ENCODE measurements around the gene NAT14. TPM values are rescaled to one million over a fixed set of nuclear protein-coding genes. Genes with fewer than 3 reads are reported as not detected.
A peak's percentile ranks its signal among the peaks of the same experiment; 100 is the strongest.

NAT14 gene
- polyA plus RNA-seq, 1 experiment = 19.4 TPM

DNA sequence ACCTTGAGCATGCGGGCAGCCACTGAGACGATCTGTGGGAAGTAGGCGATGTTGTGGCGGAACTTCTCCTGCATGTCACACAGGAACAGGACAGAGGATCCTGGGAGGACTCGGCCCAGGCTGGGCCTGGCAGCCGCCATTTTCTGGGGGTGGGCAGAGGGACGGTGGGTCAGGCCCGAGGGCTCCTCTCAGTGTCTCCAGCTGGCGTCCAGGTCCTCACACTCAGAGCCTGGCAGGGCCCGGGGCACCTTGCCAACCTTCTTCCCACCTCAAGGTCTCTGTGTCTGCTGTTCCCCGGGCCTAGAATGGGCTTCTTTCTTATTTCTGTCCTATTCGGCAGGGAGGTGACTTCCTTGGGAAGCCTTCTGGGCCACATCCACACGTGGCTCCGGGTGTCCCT, 28.6 kb upstream of the NAT14 start:
- Histone ChIP-seq H3K4me3 (ENCODE audit: low read depth, low read length) (no peak overlapping the region), H3K27ac (ENCODE audit: low read depth, low read length) (no peak overlapping the region), H3K9me3 (ENCODE audit: control insufficient read depth, insufficient read depth, low read length) (no peaks in the 10 kb centered on the region; the same call in 1 of the 2 replicates), H3K27me3 (ENCODE audit: control insufficient read depth, insufficient read depth, low read length) (peaks cover 10% of the 10 kb centered on the region)
- TF ChIP-seq, protein P1, sequence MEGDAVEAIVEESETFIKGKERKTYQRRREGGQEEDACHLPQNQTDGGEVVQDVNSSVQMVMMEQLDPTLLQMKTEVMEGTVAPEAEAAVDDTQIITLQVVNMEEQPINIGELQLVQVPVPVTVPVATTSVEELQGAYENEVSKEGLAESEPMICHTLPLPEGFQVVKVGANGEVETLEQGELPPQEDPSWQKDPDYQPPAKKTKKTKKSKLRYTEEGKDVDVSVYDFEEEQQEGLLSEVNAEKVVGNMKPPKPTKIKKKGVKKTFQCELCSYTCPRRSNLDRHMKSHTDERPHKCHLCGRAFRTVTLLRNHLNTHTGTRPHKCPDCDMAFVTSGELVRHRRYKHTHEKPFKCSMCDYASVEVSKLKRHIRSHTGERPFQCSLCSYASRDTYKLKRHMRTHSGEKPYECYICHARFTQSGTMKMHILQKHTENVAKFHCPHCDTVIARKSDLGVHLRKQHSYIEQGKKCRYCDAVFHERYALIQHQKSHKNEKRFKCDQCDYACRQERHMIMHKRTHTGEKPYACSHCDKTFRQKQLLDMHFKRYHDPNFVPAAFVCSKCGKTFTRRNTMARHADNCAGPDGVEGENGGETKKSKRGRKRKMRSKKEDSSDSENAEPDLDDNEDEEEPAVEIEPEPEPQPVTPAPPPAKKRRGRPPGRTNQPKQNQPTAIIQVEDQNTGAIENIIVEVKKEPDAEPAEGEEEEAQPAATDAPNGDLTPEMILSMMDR (IDR thresholded peaks at IDR 0.05; ENCODE audit: low read depth, low read length) = no peak
- ChIA-PET POLR2A (no interaction called here), CTCF (no interaction called here)
- no peak for DNase-seq (ENCODE audit: low read depth, low spot score)

GRCh38 chr19:55457683-55458457, 27.1 kb upstream of the NAT14 start:
- no peaks in the 10 kb centered on the region for H3K27me3 ChIP-seq (ENCODE audit: control insufficient read depth, insufficient read depth, low read length)
- DNase-seq (ENCODE audit: low read depth, low spot score) = no peak
- no peak overlapping the region for H3K4me3 ChIP-seq (ENCODE audit: low read depth, low read length)
- no peaks in the 10 kb centered on the region; the same call in 1 of the 2 replicates for H3K9me3 ChIP-seq (ENCODE audit: control insufficient read depth, insufficient read depth, low read length)
- TF ChIP-seq, protein P1 (IDR thresholded peaks at IDR 0.05; ENCODE audit: low read depth, low read length) = no peak
- POLR2A ChIA-PET = no interaction called here
- no peak overlapping the region for H3K27ac ChIP-seq (ENCODE audit: low read depth, low read length)
- CTCF ChIA-PET = interaction anchor here (0.7 to 3.5 kb wide), 4 partner anchors 10 to 150 kb away, joined by 3 to 25 read pairs (median 6); no protein-coding TSS in a partner anchor

DNA sequence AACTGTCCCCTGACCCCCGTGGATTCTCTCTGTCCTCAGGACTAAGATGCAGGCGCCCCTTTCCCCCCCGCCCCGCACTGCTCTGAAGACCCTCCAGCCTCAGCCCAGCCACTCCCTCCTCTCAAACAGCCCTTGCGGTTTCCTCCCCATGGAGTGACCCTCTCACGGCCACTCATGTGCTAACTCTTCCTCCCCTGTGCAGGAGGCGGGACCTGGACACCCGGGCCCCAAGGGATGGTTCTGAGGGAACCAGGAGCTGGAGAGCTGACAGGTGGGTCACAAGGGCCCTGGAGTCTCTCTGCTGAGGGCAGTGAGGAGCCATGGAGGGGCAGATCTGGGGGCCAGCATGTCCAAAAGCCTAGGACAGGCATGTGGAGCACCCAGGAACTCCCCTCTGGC, 25.4 kb upstream of the NAT14 start:
- POLR2A ChIA-PET = interaction anchor here (1.0 kb wide), 1 partner anchor 17 kb away, joined by 6 read pairs; the partner anchor contains the start of gene ZNF628
- peak overlapping the region; percentile 20; the same call in 1 of the 2 replicates for H3K4me3 ChIP-seq (ENCODE audit: low read depth, low read length)
- peaks cover 3% of the 10 kb centered on the region for H3K27me3 ChIP-seq (ENCODE audit: control insufficient read depth, insufficient read depth, low read length)
- no peak for DNase-seq (ENCODE audit: low read depth, low spot score)
- CTCF ChIA-PET = interaction anchor here (1.4 to 3.5 kb wide), 3 partner anchors 9 to 319 kb away, joined by 3 to 25 read pairs (median 3); no protein-coding TSS in a partner anchor
- H3K9me3 ChIP-seq (ENCODE audit: control insufficient read depth, insufficient read depth, low read length) = no peaks in the 10 kb centered on the region
- TF ChIP-seq, protein P1 (IDR thresholded peaks at IDR 0.05; ENCODE audit: low read depth, low read length) = no peak
- H3K27ac ChIP-seq (ENCODE audit: low read depth, low read length) = no peak overlapping the region

DNA sequence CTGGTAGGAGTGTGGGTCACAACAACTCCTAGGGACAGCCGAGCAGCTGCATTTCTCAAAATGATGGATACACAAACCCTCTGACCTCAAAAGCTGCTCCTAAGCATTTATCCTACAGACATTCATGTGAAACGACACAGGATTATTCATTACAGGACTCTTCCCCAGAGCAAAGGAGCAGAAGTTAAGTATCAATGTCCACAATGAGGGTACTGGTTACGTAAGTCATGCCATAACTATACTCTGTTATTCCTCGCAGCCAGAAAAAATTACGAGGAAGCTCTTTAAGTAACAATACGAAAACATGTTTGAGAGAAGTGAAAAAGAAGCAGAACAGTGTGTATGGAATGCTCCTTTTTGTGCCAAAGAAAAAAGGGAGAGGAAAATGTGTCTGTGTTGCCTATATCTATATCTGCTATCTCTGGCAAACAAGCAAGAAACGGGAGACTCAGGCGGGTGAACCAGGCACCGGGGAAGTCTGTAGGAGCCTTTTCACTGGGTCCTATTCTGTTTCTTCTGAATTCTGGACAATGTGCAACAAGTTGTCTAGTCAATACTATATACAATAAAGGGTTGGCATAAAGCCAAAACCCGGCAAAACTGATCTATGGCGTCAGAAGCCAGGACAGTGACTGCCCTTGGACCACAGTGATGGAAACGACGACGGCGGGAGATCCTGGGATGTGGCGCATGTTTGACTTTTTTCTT, 24.9 kb upstream of the NAT14 start:
- Histone ChIP-seq H3K9me3 (ENCODE audit: control insufficient read depth, insufficient read depth, low read length) (no peaks in the 10 kb centered on the region), H3K4me3 (ENCODE audit: low read depth, low read length) (peak overlapping the region; percentile 97), H3K27ac (ENCODE audit: low read depth, low read length) (peak overlapping the region; percentile 47), H3K27me3 (ENCODE audit: control insufficient read depth, insufficient read depth, low read length) (peaks cover 3% of the 10 kb centered on the region)
- POLR2A ChIA-PET = interaction anchor here (1.0 kb wide), 1 partner anchor 16 kb away, joined by 6 read pairs; the partner anchor contains the start of gene ZNF628
- CTCF ChIA-PET = interaction anchor here (0.8 to 3.5 kb wide), 3 partner anchors 8 to 168 kb away, joined by 3 to 25 read pairs (median 3); no protein-coding TSS in a partner anchor
- DNase-seq (ENCODE audit: low read depth, low spot score) = no peak
- TF ChIP-seq, protein P1 (IDR thresholded peaks at IDR 0.05; ENCODE audit: low read depth, low read length) = no peak
